Non-pigmented ciliary epithelial cell (primary cell): ENCODE measurements around the gene ACBD6.

Source experiments
- DNase-seq: peaks from one replicate; pipeline ENCODE4 v3.0.0-alpha.2; 2010; ENCODE audit warnings: low read depth

Gene ACBD6

GRCh38 chr1:180255536-180256340, 246.6 kb downstream of the ACBD6 start:
- DNase-seq = no peak

GRCh38 chr1:180254854-180255253, 247.5 kb downstream of the ACBD6 start:
- no peak for DNase-seq

GRCh38 chr1:180254496-180254819, 247.9 kb downstream of the ACBD6 start:
- DNase-seq = no peak

GRCh38 chr1:180253585-180254495, 248.5 kb downstream of the ACBD6 start:
- DNase-seq = no peak

GRCh38 chr1:180252638-180253536, 249.5 kb downstream of the ACBD6 start:
- no peak for DNase-seq

GRCh38 chr1:180251526-180252305, 250.7 kb downstream of the ACBD6 start:
- DNase-seq = no peak

GRCh38 chr1:180250883-180251509, 251.4 kb downstream of the ACBD6 start:
- no peak for DNase-seq

GRCh38 chr1:180250499-180250770, 251.9 kb downstream of the ACBD6 start:
- DNase-seq = no peak

- DNase-seq = no peak
Measured at GRCh38 chr1:180249725-180250498, 252.5 kb downstream of the ACBD6 start.

GRCh38 chr1:180248731-180249681, 253.4 kb downstream of the ACBD6 start:
- DNase-seq = no peak

GRCh38 chr1:180248176-180248575, 254.2 kb downstream of the ACBD6 start:
- DNase-seq = no peak

GRCh38 chr1:180247580-180247979, 254.8 kb downstream of the ACBD6 start:
- no peak for DNase-seq

GRCh38 chr1:180247061-180247460, 255.3 kb downstream of the ACBD6 start:
- no peak for DNase-seq

GRCh38 chr1:180246579-180246978, 255.8 kb downstream of the ACBD6 start:
- no peak for DNase-seq

GRCh38 chr1:180244840-180245239, 257.5 kb downstream of the ACBD6 start:
- no peak for DNase-seq

- DNase-seq = no peak
Measured at GRCh38 chr1:180243517-180244221, 258.7 kb downstream of the ACBD6 start.

- no peak for DNase-seq
Measured at GRCh38 chr1:180241716-180242544, 260.4 kb downstream of the ACBD6 start.
